ENCODE data around the gene FAM98C.

FAM98C gene

GRCh38 chr19:38389101-38389925 is 13.6 kb upstream of the FAM98C start:
- H3K4me2 ChIP-seq (ENCODE audit: low read depth, low read length): no peak overlapping the region
- H3F3A ChIP-seq (ENCODE audit: insufficient read depth, low read length): no peaks in the 10 kb centered on the region; the same call in 1 of the 2 replicates
- no peaks in the 10 kb centered on the region for H3K9me2 ChIP-seq (replicated peaks; ENCODE audit: insufficient read depth, low read length)
- no peaks in the 10 kb centered on the region for H3K36me3 ChIP-seq (replicated peaks; ENCODE audit: insufficient read depth, low read length)
- no peaks in the 10 kb centered on the region for H3K9me3 ChIP-seq (replicated peaks; ENCODE audit: insufficient read depth, low read length)
- no peak overlapping the region for H3K4me3 ChIP-seq (ENCODE audit: low read length)
- peaks cover 55% of the 10 kb centered on the region for H3K27me3 ChIP-seq (replicated peaks; ENCODE audit: insufficient read depth, low read length)
- DNase-seq: no peak
- H3K4me1 ChIP-seq (ENCODE audit: low read length): 0 out of 2 replicates have a peak, but pooled peaks cover 2% of the 10 kb centered on the region
- H3K27ac ChIP-seq (ENCODE audit: low read length): no peak overlapping the region
- no peak overlapping the region for H3K9ac ChIP-seq (ENCODE audit: low read length)
- TF ChIP-seq, protein P1, sequence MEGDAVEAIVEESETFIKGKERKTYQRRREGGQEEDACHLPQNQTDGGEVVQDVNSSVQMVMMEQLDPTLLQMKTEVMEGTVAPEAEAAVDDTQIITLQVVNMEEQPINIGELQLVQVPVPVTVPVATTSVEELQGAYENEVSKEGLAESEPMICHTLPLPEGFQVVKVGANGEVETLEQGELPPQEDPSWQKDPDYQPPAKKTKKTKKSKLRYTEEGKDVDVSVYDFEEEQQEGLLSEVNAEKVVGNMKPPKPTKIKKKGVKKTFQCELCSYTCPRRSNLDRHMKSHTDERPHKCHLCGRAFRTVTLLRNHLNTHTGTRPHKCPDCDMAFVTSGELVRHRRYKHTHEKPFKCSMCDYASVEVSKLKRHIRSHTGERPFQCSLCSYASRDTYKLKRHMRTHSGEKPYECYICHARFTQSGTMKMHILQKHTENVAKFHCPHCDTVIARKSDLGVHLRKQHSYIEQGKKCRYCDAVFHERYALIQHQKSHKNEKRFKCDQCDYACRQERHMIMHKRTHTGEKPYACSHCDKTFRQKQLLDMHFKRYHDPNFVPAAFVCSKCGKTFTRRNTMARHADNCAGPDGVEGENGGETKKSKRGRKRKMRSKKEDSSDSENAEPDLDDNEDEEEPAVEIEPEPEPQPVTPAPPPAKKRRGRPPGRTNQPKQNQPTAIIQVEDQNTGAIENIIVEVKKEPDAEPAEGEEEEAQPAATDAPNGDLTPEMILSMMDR (IDR thresholded peaks at IDR 0.05; ENCODE audit: low read length): no peak
- TF ChIP-seq EZH2phosphoT487 (IDR thresholded peaks at IDR 0.05; ENCODE audit: low read length): no peak
- no peak for TF ChIP-seq EZH2 (optimal IDR thresholded peaks at IDR 0.05; ENCODE audit: low read depth, low read length)
- H2AFZ ChIP-seq (ENCODE audit: low read length): no peak overlapping the region
- H4K20me1 ChIP-seq (ENCODE audit: insufficient read depth, low read length): no peaks in the 10 kb centered on the region
- no peaks in the 10 kb centered on the region for H3K79me2 ChIP-seq (ENCODE audit: low read length)

GRCh38 chr19:38389957-38390924 is 12.7 kb upstream of the FAM98C start:
- Histone ChIP-seq H3K27me3 (replicated peaks; ENCODE audit: insufficient read depth, low read length) (peaks cover 64% of the 10 kb centered on the region), H3K4me2 (ENCODE audit: low read depth, low read length) (no peak overlapping the region), H3K4me1 (ENCODE audit: low read length) (0 out of 2 replicates have a peak, but pooled peaks cover 2% of the 10 kb centered on the region), H3F3A (ENCODE audit: insufficient read depth, low read length) (no peaks in the 10 kb centered on the region; the same call in 1 of the 2 replicates), H4K20me1 (ENCODE audit: insufficient read depth, low read length) (no peaks in the 10 kb centered on the region), H3K9me3 (replicated peaks; ENCODE audit: insufficient read depth, low read length) (no peaks in the 10 kb centered on the region), H3K27ac (ENCODE audit: low read length) (no peak overlapping the region), H3K9ac (ENCODE audit: low read length) (no peak overlapping the region), H3K4me3 (ENCODE audit: low read length) (no peak overlapping the region), H2AFZ (ENCODE audit: low read length) (no peak overlapping the region), H3K36me3 (replicated peaks; ENCODE audit: insufficient read depth, low read length) (no peaks in the 10 kb centered on the region), H3K79me2 (ENCODE audit: low read length) (no peaks in the 10 kb centered on the region), H3K9me2 (replicated peaks; ENCODE audit: insufficient read depth, low read length) (no peaks in the 10 kb centered on the region)
- DNase-seq: no peak
- TF ChIP-seq EZH2phosphoT487 (IDR thresholded peaks at IDR 0.05; ENCODE audit: low read length): no peak
- TF ChIP-seq, protein P1 (IDR thresholded peaks at IDR 0.05; ENCODE audit: low read length): no peak
- no peak for TF ChIP-seq EZH2 (optimal IDR thresholded peaks at IDR 0.05; ENCODE audit: low read depth, low read length)

DNA sequence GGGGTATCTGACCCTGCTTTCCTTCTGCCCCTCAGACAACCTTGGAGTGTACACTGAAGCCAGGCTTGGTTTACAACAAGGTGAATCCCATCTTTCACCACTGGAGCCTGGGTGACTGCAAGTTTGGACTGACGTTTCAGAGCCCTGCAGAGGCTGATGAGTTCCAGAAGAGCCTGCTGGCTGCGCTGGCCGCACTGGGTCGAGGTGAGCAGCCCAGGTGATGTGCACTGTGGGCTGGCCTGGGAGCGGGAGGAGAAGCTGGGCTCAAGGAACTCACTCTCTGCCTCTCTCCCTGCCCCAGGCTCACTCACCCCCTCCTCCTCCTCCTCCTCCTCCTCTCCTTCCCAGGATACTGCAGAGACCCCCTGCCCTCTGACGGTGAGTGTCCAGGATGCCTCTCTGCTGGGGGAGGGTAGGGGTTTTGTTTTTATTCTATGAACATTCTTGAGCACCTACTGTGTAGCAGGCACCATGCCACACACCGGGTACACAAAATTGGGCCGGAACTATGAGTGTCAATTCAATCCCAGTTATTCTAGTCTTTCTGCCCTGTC is 10.9 kb upstream of the FAM98C start:
- no peaks in the 10 kb centered on the region; the same call in 1 of the 2 replicates for H3F3A ChIP-seq (ENCODE audit: insufficient read depth, low read length)
- no peak overlapping the region for H3K27ac ChIP-seq (ENCODE audit: low read length)
- H2AFZ ChIP-seq (ENCODE audit: low read length): no peak overlapping the region
- no peak for DNase-seq
- no peaks in the 10 kb centered on the region for H3K36me3 ChIP-seq (replicated peaks; ENCODE audit: insufficient read depth, low read length)
- H3K27me3 ChIP-seq (replicated peaks; ENCODE audit: insufficient read depth, low read length): peaks cover 80% of the 10 kb centered on the region
- H3K9me3 ChIP-seq (replicated peaks; ENCODE audit: insufficient read depth, low read length): no peaks in the 10 kb centered on the region
- no peaks in the 10 kb centered on the region for H4K20me1 ChIP-seq (ENCODE audit: insufficient read depth, low read length)
- H3K9ac ChIP-seq (ENCODE audit: low read length): no peak overlapping the region
- no peaks in the 10 kb centered on the region for H3K9me2 ChIP-seq (replicated peaks; ENCODE audit: insufficient read depth, low read length)
- no peak overlapping the region for H3K4me2 ChIP-seq (ENCODE audit: low read depth, low read length)
- 0 out of 2 replicates have a peak, but pooled peaks cover 2% of the 10 kb centered on the region for H3K4me1 ChIP-seq (ENCODE audit: low read length)
- no peaks in the 10 kb centered on the region for H3K79me2 ChIP-seq (ENCODE audit: low read length)
- TF ChIP-seq, protein P1 (IDR thresholded peaks at IDR 0.05; ENCODE audit: low read length): no peak
- TF ChIP-seq EZH2 (optimal IDR thresholded peaks at IDR 0.05; ENCODE audit: low read depth, low read length): no peak
- no peak overlapping the region for H3K4me3 ChIP-seq (ENCODE audit: low read length)

Data from MM.1S (cell line).